Endothelial cell (in vitro differentiated cells): Measurements from ENCODE around the gene SLK. TPM values are rescaled to one million over a fixed set of nuclear protein-coding genes. Genes with fewer than 3 reads are reported as not detected.

ENCODE experiments used
- DNase-seq: peaks from one replicate; pipeline ENCODE4 v3.0.0; 2021; ENCODE audit warnings: low spot score
- H3K27ac Mint-ChIP-seq: one replicate; pipeline ENCODE4 v1.8.0; 2021; ENCODE audit warnings: mixed read lengths, inconsistent platforms; ENCODE audit not compliant: unreplicated experiment
- H3K27me3 Mint-ChIP-seq: one replicate; pipeline ENCODE4 v1.8.0; 2021; ENCODE audit warnings: mild to moderate bottlenecking, moderate library complexity, mixed read lengths, inconsistent platforms; ENCODE audit not compliant: unreplicated experiment
- H3K36me3 Mint-ChIP-seq: one replicate; pipeline ENCODE4 v1.8.0; 2021; ENCODE audit warnings: mild to moderate bottlenecking, low read depth, mixed read lengths, inconsistent platforms; ENCODE audit not compliant: unreplicated experiment
- H3K4me1 Mint-ChIP-seq: one replicate; pipeline ENCODE4 v1.8.0; 2021; ENCODE audit warnings: mild to moderate bottlenecking, mixed read lengths, inconsistent platforms; ENCODE audit not compliant: unreplicated experiment
- H3K4me3 Mint-ChIP-seq: one replicate; pipeline ENCODE4 v1.8.0; 2021; ENCODE audit warnings: mild to moderate bottlenecking, mixed read lengths, inconsistent platforms; ENCODE audit not compliant: unreplicated experiment
- H3K9me3 Mint-ChIP-seq: one replicate; pipeline ENCODE4 v1.8.0; 2021; ENCODE audit warnings: mixed read lengths, inconsistent platforms; ENCODE audit not compliant: unreplicated experiment
- total RNA-seq: library from RNA; stranded (reverse); fragmentation: NEBNext Ultra II Directional; extraction: Animal tissue kit (Norgen Biotek cat#: 25700); gene quantifications from one replicate; pipeline ENCODE4 v1.2.1, GENCODE V29; 2021; ENCODE audit not compliant: unreplicated experiment
- TF ChIP-seq, protein P1 (sequence below): fragments of 200-600 bp; sonication (generic); IDR thresholded peaks from one replicate; pipeline ENCODE4 v1.5.0; 2021; ENCODE audit warnings: antibody characterized with exemption; ENCODE audit not compliant: unreplicated experiment

The SLK gene
- total RNA-seq, 1 donor from 2014 or later = 30.8 TPM

DNA sequence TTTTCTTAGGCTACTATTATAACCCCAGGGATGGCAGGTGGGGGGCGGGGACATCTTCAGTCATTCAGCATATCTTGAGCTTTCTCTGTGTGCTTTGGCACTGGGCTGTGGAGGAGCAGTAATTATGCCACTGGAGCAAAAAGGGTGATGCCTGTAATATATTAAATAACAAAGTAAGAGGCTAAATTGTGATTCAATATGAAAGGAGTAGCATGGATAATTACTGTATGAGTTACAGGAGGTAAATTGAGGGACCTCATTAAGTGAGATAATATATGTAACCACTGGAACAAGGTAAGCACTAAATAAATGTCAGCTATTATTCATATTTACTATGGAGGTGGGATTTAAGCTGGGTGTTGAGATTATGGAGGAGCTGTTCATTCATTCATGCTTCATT lies 45.7 kb upstream of the SLK start:
- H3K4me3 Mint-ChIP-seq = no peak overlapping the region
- no peaks in the 10 kb centered on the region for H3K9me3 Mint-ChIP-seq
- TF ChIP-seq, protein P1, sequence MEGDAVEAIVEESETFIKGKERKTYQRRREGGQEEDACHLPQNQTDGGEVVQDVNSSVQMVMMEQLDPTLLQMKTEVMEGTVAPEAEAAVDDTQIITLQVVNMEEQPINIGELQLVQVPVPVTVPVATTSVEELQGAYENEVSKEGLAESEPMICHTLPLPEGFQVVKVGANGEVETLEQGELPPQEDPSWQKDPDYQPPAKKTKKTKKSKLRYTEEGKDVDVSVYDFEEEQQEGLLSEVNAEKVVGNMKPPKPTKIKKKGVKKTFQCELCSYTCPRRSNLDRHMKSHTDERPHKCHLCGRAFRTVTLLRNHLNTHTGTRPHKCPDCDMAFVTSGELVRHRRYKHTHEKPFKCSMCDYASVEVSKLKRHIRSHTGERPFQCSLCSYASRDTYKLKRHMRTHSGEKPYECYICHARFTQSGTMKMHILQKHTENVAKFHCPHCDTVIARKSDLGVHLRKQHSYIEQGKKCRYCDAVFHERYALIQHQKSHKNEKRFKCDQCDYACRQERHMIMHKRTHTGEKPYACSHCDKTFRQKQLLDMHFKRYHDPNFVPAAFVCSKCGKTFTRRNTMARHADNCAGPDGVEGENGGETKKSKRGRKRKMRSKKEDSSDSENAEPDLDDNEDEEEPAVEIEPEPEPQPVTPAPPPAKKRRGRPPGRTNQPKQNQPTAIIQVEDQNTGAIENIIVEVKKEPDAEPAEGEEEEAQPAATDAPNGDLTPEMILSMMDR = no peak
- H3K27me3 Mint-ChIP-seq = no peaks in the 10 kb centered on the region
- no peaks in the 10 kb centered on the region for H3K36me3 Mint-ChIP-seq
- H3K4me1 Mint-ChIP-seq = peaks cover 4% of the 10 kb centered on the region
- DNase-seq = no peak
- H3K27ac Mint-ChIP-seq = no peak overlapping the region

DNA sequence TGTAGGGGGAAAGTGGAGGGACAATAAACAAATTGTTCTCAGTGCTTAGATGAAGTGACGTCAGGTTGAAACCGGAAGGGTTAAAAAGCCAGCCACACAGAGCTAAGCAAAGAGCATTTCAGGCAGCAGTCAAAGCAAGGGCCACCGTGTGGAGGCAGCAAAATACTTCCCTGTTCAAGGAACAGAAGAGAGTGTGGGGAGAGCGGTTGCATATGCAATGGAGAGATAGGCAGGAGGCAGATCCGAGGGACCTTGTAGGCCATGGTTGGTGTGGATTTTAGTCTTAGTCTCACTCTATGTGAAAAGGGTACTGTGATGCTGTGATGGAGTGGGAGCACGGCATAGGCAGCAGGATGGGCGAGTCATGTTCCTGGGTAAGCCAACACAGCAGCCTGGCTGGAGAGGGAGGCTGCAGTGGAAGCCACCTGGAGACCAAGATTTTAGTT lies 45.2 kb upstream of the SLK start:
- Mint-ChIP-seq H3K27me3 (no peaks in the 10 kb centered on the region), H3K4me1 (peaks cover 4% of the 10 kb centered on the region), H3K36me3 (no peaks in the 10 kb centered on the region), H3K9me3 (no peaks in the 10 kb centered on the region), H3K27ac (no peak overlapping the region), H3K4me3 (no peak overlapping the region)
- no peak for DNase-seq
- TF ChIP-seq, protein P1 = no peak

DNA sequence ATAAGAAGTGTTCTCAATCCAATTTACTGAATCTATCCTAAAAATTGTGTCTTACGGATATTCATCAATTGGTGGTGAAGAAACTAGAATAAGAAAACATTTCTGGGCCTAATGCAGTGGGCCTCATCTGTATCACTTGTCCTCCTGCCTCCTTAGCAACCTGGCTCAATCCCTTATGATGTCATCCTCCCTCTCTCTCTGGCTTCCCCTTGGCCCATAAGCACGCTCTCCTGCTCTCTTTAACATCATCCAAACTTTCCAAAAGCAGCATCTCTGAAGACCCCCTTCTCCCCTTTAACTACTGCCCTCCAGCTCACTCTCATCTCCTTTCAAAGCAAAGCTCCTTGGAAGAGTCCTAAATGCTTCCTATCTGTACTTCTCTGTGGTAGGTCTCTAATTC lies 44.3 kb upstream of the SLK start:
- TF ChIP-seq, protein P1 = no peak
- no peak overlapping the region for H3K27ac Mint-ChIP-seq
- no peaks in the 10 kb centered on the region for H3K36me3 Mint-ChIP-seq
- no peaks in the 10 kb centered on the region for H3K27me3 Mint-ChIP-seq
- no peaks in the 10 kb centered on the region for H3K9me3 Mint-ChIP-seq
- H3K4me1 Mint-ChIP-seq = peaks cover 2% of the 10 kb centered on the region
- no peak for DNase-seq
- no peak overlapping the region for H3K4me3 Mint-ChIP-seq

DNA sequence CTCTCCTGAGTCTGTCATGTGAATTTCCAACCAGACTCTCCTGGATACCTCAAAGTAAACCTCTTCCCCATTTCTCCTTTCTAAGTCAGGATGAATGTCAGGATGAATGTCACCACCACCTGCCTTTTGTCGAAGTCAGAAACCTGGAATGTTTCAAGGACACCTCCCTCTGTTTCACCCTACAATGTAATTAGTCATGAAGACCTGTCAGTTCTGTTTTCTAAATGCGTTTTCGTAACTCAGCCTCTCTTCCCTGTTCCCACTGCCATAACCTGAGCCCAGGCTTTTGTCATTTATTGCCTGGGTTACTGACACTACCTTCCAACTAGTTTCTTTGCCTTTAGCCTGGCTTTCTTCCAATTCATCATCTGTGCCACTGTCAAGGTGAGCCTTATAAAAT lies 43.4 kb upstream of the SLK start:
- no peak overlapping the region for H3K4me3 Mint-ChIP-seq

DNA sequence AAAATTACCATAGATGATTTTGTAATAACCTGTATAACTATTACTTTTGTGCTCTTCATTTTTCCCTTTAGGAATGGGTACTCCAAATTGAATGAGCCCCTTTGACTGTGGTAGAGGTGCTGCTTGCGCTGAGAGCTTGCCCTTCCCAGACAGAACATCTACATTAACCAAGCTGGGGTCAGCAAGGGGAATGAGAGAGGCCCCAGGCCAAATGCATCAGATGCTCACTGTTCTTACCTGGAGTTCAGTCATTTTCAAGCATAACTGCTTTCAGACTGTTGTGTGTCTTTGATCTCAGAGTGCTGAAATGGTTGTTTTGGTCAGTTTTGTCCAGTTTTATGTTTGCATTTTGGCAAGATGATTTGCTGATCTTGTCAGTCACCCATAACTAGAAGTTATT lies 41.3 kb upstream of the SLK start:
- H3K4me1 Mint-ChIP-seq = no peaks in the 10 kb centered on the region
- no peaks in the 10 kb centered on the region for H3K9me3 Mint-ChIP-seq
- no peak overlapping the region for H3K27ac Mint-ChIP-seq
- TF ChIP-seq, protein P1 = no peak
- H3K36me3 Mint-ChIP-seq = no peaks in the 10 kb centered on the region
- H3K27me3 Mint-ChIP-seq = no peaks in the 10 kb centered on the region
- H3K4me3 Mint-ChIP-seq = no peak overlapping the region
- DNase-seq = no peak

More for the DNA sequence above, 43.4 kb upstream of the SLK start:
- no peaks in the 10 kb centered on the region for H3K36me3 Mint-ChIP-seq
- H3K4me1 Mint-ChIP-seq = no peaks in the 10 kb centered on the region
- DNase-seq = no peak
- no peak overlapping the region for H3K27ac Mint-ChIP-seq
- H3K27me3 Mint-ChIP-seq = no peaks in the 10 kb centered on the region
- no peaks in the 10 kb centered on the region for H3K9me3 Mint-ChIP-seq
- TF ChIP-seq, protein P1 = no peak
